GM23248 (cell line): ENCODE data around the gene FLOT1. TPM values are rescaled to one million over a fixed set of nuclear protein-coding genes. Genes with fewer than 3 reads are reported as not detected.
"Not testable (repeated sequence)": the region's sequence is repeated elsewhere in the genome, so short reads cannot be mapped to it uniquely, and the experiment has no call there.

Experiments used
- DNase-seq: peaks from one replicate; pipeline ENCODE4 v3.0.0-alpha.2; 2015
- H2AFZ ChIP-seq: fragments of 200-600 bp; sonication (generic); 2 replicates; pipeline ENCODE4 v1.6.1; 2016; ENCODE audit warnings: antibody characterized with exemption
- H3F3A ChIP-seq: fragments of 200-600 bp; sonication (generic); 2 replicates; pipeline ENCODE4 v1.6.1; 2016; ENCODE audit warnings: mild to moderate bottlenecking, antibody characterized with exemption, mixed run types; ENCODE audit not compliant: insufficient read depth
- H3K27ac ChIP-seq: fragments of 200-600 bp; sonication (generic); 2 replicates; pipeline ENCODE4 v1.5.1; 2016; ENCODE audit warnings: mild to moderate bottlenecking
- H3K27me3 ChIP-seq: fragments of 200-600 bp; sonication (generic); replicated peaks from 2 replicates; pipeline ENCODE4 v1.6.1; 2016; ENCODE audit warnings: mild to moderate bottlenecking; ENCODE audit not compliant: insufficient read depth
- H3K36me3 ChIP-seq: fragments of 200-600 bp; sonication (generic); 2 replicates; pipeline ENCODE4 v1.6.1; 2016; ENCODE audit warnings: low read depth, mild to moderate bottlenecking
- H3K4me1 ChIP-seq: fragments of 200-600 bp; sonication (generic); 2 replicates; pipeline ENCODE4 v1.6.1; 2016; ENCODE audit warnings: mild to moderate bottlenecking; ENCODE audit not compliant: insufficient read depth
- H3K4me2 ChIP-seq: fragments of 200-600 bp; sonication (generic); one replicate; pipeline ENCODE4 v1.6.1; 2016; ENCODE audit warnings: mild to moderate bottlenecking; ENCODE audit not compliant: unreplicated experiment
- H3K4me3 ChIP-seq: fragments of 200-600 bp; sonication (generic); 2 replicates; pipeline ENCODE4 v1.5.1; 2016; ENCODE audit warnings: mild to moderate bottlenecking
- H3K79me2 ChIP-seq: fragments of 200-600 bp; sonication (generic); 2 replicates; pipeline ENCODE4 v1.6.1; 2016; ENCODE audit warnings: mild to moderate bottlenecking; ENCODE audit not compliant: insufficient read depth
- H3K9ac ChIP-seq: fragments of 200-600 bp; sonication (generic); 2 replicates; pipeline ENCODE4 v1.6.1; 2016; ENCODE audit warnings: mild to moderate bottlenecking
- H3K9me2 ChIP-seq: fragments of 200-600 bp; sonication (generic); 2 replicates; pipeline ENCODE4 v1.6.1; 2016; ENCODE audit warnings: mixed run types, mild to moderate bottlenecking, moderate library complexity; ENCODE audit not compliant: insufficient read depth
- H3K9me3 ChIP-seq: fragments of 200-600 bp; sonication (generic); one replicate; pipeline ENCODE4 v1.6.1; 2017; ENCODE audit warnings: low read depth
- H4K20me1 ChIP-seq: fragments of 200-600 bp; sonication (generic); 2 replicates; pipeline ENCODE4 v1.6.0; 2016; ENCODE audit not compliant: insufficient read depth
- EZH2 ChIP-seq: fragments of 200-600 bp; sonication (generic); IDR thresholded peaks from 2 replicates; pipeline ENCODE4 v1.6.1; 2018; ENCODE audit warnings: antibody characterized with exemption, mild to moderate bottlenecking; ENCODE audit not compliant: insufficient read depth, poor library complexity, severe bottlenecking
- EZH2phosphoT487 ChIP-seq: fragments of 200-600 bp; sonication (generic); IDR thresholded peaks from 2 replicates; pipeline ENCODE4 v1.6.1; 2018; ENCODE audit warnings: antibody characterized with exemption, moderate library complexity, mild to moderate bottlenecking, low read depth; ENCODE audit not compliant: insufficient read depth
- WGBS, 2 experiments: methylation state at CpG; one replicate each; pipeline ENCODE4 v1.1.6; 2015 to 2017; ENCODE audit warnings: low lambda C conversion rate in 2 of 2, low coverage in 1 of 2; ENCODE audit errors: missing lambda C conversion rate in 2 of 2; 5-methylcytosine and 5-hydroxymethylcytosine counted together
- in situ Hi-C: fragments of 300-500 bp; cut with MboI; formaldehyde crosslinking; loops from 2 replicates; pipeline ENCODE4 v1.15.0; 2020
- polyA plus RNA-seq: library from polyadenylated mRNA; unstranded; fragments of >200 nt; fragmentation: Nextera tagmentation; extraction: Ambion mirVana; gene quantifications from 2 replicates; pipeline ENCODE4 v1.2.1, GENCODE V29; 2016
- total RNA-seq: library from RNA; depleted of rRNA; stranded (reverse); fragments of >200 nt; shearing (Covaris generic); gene quantifications from 2 replicates; pipeline ENCODE4 v1.2.3, GENCODE V29; 2014

The FLOT1 gene
- total and polyA plus RNA-seq, 2 experiments from 2014 or later, result 165 to 171 TPM

DNA sequence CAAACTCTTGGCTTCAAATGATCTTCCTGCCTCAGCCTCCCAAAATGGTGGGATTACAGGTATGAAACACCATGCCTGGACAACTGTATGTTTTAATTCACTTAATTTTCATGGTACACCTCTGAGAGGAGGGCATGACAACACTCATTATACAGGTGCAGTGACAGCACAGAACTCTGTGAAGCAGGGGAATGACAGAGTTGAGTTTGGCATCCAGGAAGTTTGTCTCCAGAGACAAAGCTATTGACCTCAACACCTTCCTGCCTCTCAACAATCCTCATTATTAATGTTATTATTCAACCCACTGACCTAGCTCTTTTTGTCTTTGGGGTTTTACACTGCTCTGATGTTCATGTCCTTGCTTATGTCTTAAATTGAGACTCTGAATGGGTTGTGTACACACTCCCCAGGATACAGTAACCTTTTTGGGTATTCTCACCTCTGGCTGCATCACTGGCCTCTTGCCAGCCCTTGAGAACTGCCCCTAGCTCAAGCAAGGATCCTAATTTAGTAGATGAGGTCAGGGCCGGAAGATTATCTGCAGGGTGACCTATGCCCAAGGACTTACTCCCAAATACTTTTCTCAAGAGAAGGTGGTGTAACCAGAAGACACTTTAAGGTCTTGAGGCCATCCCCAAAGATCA, 14.9 kb upstream of the FLOT1 start:
- peaks cover 67% of the 10 kb centered on the region for H3K4me1 ChIP-seq

GRCh38 chr6:30756405-30757003, 14.0 kb upstream of the FLOT1 start:
- H3K4me1 ChIP-seq, result peaks cover 67% of the 10 kb centered on the region
- H3K4me2 ChIP-seq, H3K36me3 ChIP-seq, H3K9me3 ChIP-seq, H2AFZ ChIP-seq, H3K79me2 ChIP-seq, H3K4me3 ChIP-seq, H3K9me2 ChIP-seq, DNase-seq, H4K20me1 ChIP-seq, in situ Hi-C loops, H3K27me3 ChIP-seq, H3K9ac ChIP-seq, H3K27ac ChIP-seq: not testable (repeated sequence)
- peaks cover 58% of the 10 kb centered on the region for H3F3A ChIP-seq
- 97 to 98% methylated on average over 7 of the region's 7 CpGs for whole genome bisulfite sequencing, 2 experiments

More for the DNA sequence above, 14.9 kb upstream of the FLOT1 start:
- WGBS, 2 experiments, result 100% methylated on average over 1 of the region's 1 CpG
- H3F3A ChIP-seq, result peaks cover 52% of the 10 kb centered on the region
- no peak overlapping the region for H3K27ac ChIP-seq
- no peaks in the 10 kb centered on the region for H3K27me3 ChIP-seq
- no peak for DNase-seq
- no peak overlapping the region for H3K9ac ChIP-seq
- no peaks in the 10 kb centered on the region for H3K9me3 ChIP-seq
- no peak for TF ChIP-seq EZH2
- no peak for TF ChIP-seq EZH2phosphoT487
- in situ Hi-C loops, result no loop called here
- H3K9me2 ChIP-seq, result no peaks in the 10 kb centered on the region
- H3K36me3 ChIP-seq, result no peaks in the 10 kb centered on the region
- no peaks in the 10 kb centered on the region for H4K20me1 ChIP-seq
- H3K4me2 ChIP-seq, result no peak overlapping the region
- H3K79me2 ChIP-seq, result no peaks in the 10 kb centered on the region
- H2AFZ ChIP-seq, result no peak overlapping the region
- no peak overlapping the region for H3K4me3 ChIP-seq

DNA sequence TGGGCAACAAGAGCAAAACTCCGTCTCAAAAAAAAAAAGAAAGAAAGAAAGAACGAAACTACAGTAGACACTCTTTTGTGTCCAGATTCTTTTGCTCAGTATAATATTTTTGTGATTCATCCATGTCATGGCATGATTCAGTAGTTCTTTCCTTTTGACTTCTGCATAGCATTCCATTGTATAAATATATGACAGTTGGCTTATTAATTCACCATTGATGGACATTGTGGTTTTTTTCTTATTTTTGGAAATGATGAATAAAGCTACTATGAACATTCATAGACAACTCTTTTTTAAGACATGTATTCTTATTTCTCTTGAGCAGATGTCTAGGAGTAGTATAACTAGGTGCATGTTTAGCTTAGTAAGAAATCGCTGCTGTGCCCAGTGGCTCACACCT, 12.1 kb upstream of the FLOT1 start:
- no peak overlapping the region for H2AFZ ChIP-seq
- in situ Hi-C loops, result no loop called here
- no peaks in the 10 kb centered on the region for H3K9me3 ChIP-seq
- TF ChIP-seq EZH2, result no peak
- H3K4me3 ChIP-seq, result no peak overlapping the region
- no peaks in the 10 kb centered on the region for H3K9me2 ChIP-seq
- peaks cover 64% of the 10 kb centered on the region for H3F3A ChIP-seq
- no peaks in the 10 kb centered on the region for H3K79me2 ChIP-seq
- H3K9ac ChIP-seq, result peak overlapping the region; percentile 44
- no peaks in the 10 kb centered on the region for H3K36me3 ChIP-seq
- WGBS, 2 experiments, result 42% methylated on average over 3 of the region's 3 CpGs
- H3K4me1 ChIP-seq, result peaks cover 61% of the 10 kb centered on the region
- H3K4me2 ChIP-seq, result peak overlapping the region; percentile 43
- peak overlapping the region; percentile 98 for H3K27ac ChIP-seq
- peak; percentile 75 for DNase-seq
- no peaks in the 10 kb centered on the region for H3K27me3 ChIP-seq
- no peaks in the 10 kb centered on the region for H4K20me1 ChIP-seq

DNA sequence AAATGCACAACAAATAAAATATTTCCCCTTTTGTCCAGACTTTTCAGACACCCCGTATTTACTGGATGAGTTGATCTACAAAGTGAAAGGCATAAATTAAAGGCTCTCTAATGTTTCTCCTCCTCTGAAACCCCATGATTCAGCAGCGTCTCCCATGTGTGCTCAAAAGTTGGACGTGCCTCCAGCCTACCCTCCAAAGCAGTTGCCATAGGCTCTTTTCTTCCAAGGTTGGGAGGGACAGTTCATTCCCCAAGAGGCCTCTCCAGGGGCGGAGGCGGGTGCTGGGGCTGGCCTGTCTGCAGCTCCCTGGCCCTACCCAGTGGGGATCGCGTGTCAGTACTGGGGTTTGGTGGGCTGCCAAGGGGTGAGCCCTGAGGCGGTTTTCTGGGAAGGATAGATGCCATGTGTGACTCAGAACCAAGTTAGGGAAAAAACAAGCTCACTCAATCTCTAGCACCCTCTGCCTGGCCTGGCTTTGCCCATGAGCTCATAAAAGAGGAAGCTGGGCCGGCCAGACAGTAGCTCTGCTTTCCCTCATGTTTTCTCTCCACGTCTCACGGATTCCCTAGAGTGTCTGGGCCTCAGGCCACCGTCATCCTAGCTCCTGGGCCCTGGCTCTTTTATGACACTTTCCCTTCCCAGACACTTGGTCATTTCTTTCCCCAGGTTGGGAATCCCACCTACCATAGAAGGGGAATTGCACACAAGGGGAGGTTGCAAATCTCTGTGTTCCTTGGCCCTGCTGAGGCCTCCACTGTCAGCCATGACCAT, 9.9 kb upstream of the FLOT1 start:
- Histone ChIP-seq H3F3A (peaks cover 63% of the 10 kb centered on the region), H3K36me3 (no peaks in the 10 kb centered on the region), H2AFZ (no peak overlapping the region), H3K27me3 (no peaks in the 10 kb centered on the region), H4K20me1 (no peaks in the 10 kb centered on the region), H3K27ac (peak overlapping the region; percentile 98), H3K9me2 (no peaks in the 10 kb centered on the region), H3K4me2 (peak overlapping the region; percentile 54), H3K4me3 (peak overlapping the region; percentile 42), H3K9me3 (no peaks in the 10 kb centered on the region), H3K79me2 (no peaks in the 10 kb centered on the region), H3K9ac (peak overlapping the region; percentile 83), H3K4me1 (peaks cover 66% of the 10 kb centered on the region)
- DNase-seq, result peak; percentile 99
- TF ChIP-seq EZH2 (no peak), EZH2phosphoT487 (no peak)
- in situ Hi-C loops, result no loop called here
- 1 to 2% methylated on average over 12 of the region's 12 CpGs for WGBS, 2 experiments
